ENCODE measurements around the gene FCHO1.

FCHO1 gene

GRCh38 chr19:17762505-17763229 is 11.4 kb downstream of the FCHO1 start:
- DNase-seq (ENCODE audit: low read depth) = no peak
- TF ChIP-seq CTCF (conservative IDR thresholded peaks at IDR 0.05; ENCODE audit: low read depth, low read length) = no peak
- no peak overlapping the region for H3K4me3 ChIP-seq (ENCODE audit: low read length)

GRCh38 chr19:17764348-17764747 is 13.1 kb downstream of the FCHO1 start:
- no peak for DNase-seq (ENCODE audit: low read depth)
- no peak for TF ChIP-seq CTCF (conservative IDR thresholded peaks at IDR 0.05; ENCODE audit: low read depth, low read length)
- H3K4me3 ChIP-seq (ENCODE audit: low read length) = no peak overlapping the region

DNA sequence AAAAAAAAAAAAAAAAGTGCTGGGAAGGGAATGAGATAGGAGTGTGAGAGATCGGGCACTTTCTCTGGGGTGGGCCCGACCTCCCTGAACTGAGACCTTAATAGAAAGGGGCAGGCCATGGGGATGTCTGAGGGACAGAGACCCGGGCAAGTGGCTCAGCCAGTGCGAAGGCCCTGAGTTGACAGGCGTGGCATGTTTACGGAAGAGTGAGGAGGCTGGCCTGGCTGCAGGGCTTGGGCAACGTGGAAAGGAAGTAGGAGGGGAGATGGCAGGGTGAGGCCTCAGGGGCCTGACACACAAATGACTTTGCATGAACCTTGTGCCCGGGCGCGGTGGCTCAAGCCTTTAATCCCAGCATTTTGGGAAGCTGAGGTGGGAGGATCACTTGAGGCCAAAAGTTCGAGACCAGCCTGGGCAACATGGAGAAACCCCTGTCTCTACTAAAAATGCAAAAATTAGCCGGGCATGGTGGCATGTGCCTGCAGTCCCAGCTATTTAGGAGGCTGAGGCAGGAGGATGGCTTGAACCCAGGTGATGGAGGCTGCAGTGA is 13.9 kb downstream of the FCHO1 start:
- TF ChIP-seq CTCF (conservative IDR thresholded peaks at IDR 0.05; ENCODE audit: low read depth, low read length) = no peak
- DNase-seq (ENCODE audit: low read depth) = no peak
- H3K4me3 ChIP-seq (ENCODE audit: low read length) = no peak overlapping the region

- TF ChIP-seq CTCF (conservative IDR thresholded peaks at IDR 0.05; ENCODE audit: low read depth, low read length) = peak; percentile 98
- H3K4me3 ChIP-seq (ENCODE audit: low read length) = peak overlapping the region; percentile 25
- no peak for DNase-seq (ENCODE audit: low read depth)
Measured at GRCh38 chr19:17766543-17767131, 15.4 kb downstream of the FCHO1 start.

- no peak for DNase-seq (ENCODE audit: low read depth)
- no peak for TF ChIP-seq CTCF (conservative IDR thresholded peaks at IDR 0.05; ENCODE audit: low read depth, low read length)
Measured at GRCh38 chr19:17767559-17767958, 16.3 kb downstream of the FCHO1 start.

DNA sequence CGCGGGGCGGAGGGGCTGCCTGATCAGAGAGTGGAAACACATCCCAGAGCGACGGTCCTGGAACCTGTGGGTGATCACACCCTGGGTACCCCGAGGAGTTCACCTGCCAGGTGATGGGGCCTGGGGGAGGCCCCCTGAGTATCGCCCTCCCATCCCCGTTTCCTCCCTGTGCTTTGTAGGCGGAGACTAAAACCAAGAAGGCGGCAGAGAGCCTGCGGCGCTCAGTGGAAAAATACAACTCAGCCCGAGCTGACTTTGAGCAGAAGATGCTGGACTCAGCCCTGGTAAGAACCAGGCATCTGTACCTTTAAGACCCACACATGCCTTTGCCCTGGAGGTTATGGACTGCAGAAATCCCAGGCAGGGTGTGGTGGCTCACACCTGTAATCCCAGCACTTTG is 19.3 kb downstream of the FCHO1 start:
- no peak for DNase-seq (ENCODE audit: low read depth)
- H3K4me3 ChIP-seq (ENCODE audit: low read length) = no peak overlapping the region
- TF ChIP-seq CTCF (conservative IDR thresholded peaks at IDR 0.05; ENCODE audit: low read depth, low read length) = no peak

More at GRCh38 chr19:17767559-17767958, 16.3 kb downstream of the FCHO1 start:
- no peak overlapping the region for H3K4me3 ChIP-seq (ENCODE audit: low read length)

DNA sequence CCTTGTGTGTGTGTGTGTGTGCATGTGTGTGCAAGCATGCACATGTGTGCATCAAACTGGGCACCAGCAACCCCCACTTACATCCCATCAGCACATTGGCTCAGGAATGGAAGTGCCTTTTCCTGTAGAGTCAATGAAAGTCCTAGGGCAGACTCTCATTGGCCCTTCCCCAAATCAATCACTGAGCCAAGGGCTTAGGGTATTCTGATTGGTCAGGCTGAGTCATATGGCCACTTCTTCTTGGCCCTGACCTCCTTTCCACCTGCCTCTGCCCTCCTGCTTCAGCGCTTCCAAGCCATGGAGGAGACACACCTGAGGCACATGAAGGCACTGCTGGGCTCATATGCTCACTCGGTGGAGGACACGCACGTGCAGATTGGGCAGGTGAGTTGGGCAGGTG is 20.9 kb downstream of the FCHO1 start:
- DNase-seq (ENCODE audit: low read depth) = no peak
- no peak overlapping the region for H3K4me3 ChIP-seq (ENCODE audit: low read length)
- no peak for TF ChIP-seq CTCF (conservative IDR thresholded peaks at IDR 0.05; ENCODE audit: low read depth, low read length)
